Suprapubic skin (tissue), 4 donors: ENCODE measurements around the gene ADAMTS7.

ENCODE experiments used
- EP300 ChIP-seq: sonication (generic); formaldehyde crosslinking; IDR thresholded peaks from one replicate; pipeline ENCODE4 v1.6.1; 2017; ENCODE audit warnings: antibody characterized with exemption
- POLR2A ChIP-seq, 2 donors: fragments of 450-650 bp; IDR thresholded peaks; one replicate each; pipeline ENCODE4 v1.6.1; 2017; ENCODE audit warnings: antibody characterized with exemption in 2 of 2, mild to moderate bottlenecking in 2 of 2, moderate library complexity in 2 of 2
- POLR2AphosphoS5 ChIP-seq, 3 donors: sonication (generic); formaldehyde crosslinking; IDR thresholded peaks; one replicate each; pipeline ENCODE4 v1.6.1; 2017; ENCODE audit warnings: antibody characterized with exemption in 3 of 3
- TF ChIP-seq, protein P1 (sequence below), 2 donors: fragments of 200-600 bp in 1 of 2; fragments of 450-650 bp in 1 of 2; sonication (generic) in 1 of 2; IDR thresholded peaks; one replicate each; pipeline ENCODE4 v1.5.1; 2016 to 2019; ENCODE audit warnings: antibody characterized with exemption in 2 of 2, mild to moderate bottlenecking in 1 of 2, moderate library complexity in 1 of 2

- TF ChIP-seq, protein P1, sequence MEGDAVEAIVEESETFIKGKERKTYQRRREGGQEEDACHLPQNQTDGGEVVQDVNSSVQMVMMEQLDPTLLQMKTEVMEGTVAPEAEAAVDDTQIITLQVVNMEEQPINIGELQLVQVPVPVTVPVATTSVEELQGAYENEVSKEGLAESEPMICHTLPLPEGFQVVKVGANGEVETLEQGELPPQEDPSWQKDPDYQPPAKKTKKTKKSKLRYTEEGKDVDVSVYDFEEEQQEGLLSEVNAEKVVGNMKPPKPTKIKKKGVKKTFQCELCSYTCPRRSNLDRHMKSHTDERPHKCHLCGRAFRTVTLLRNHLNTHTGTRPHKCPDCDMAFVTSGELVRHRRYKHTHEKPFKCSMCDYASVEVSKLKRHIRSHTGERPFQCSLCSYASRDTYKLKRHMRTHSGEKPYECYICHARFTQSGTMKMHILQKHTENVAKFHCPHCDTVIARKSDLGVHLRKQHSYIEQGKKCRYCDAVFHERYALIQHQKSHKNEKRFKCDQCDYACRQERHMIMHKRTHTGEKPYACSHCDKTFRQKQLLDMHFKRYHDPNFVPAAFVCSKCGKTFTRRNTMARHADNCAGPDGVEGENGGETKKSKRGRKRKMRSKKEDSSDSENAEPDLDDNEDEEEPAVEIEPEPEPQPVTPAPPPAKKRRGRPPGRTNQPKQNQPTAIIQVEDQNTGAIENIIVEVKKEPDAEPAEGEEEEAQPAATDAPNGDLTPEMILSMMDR (IDR thresholded peaks at IDR 0.05) = no peak
- TF ChIP-seq POLR2AphosphoS5 (IDR thresholded peaks at IDR 0.05) (no peak), POLR2A (IDR thresholded peaks at IDR 0.05) (no peak), EP300 (no peak)
Measured at GRCh38 chr15:78811825-78812183, 540 bp upstream of the ADAMTS7 start.
